GM12878 (cell line): ENCODE results near the gene DCAF15. TPM values are rescaled to one million over a fixed set of nuclear protein-coding genes. Genes with fewer than 3 reads are reported as not detected.

Experiments
- ATAC-seq: fragments of 200-7000 bp; cut with Tn5 transposase; 3 replicates; pipeline ENCODE4 v1.9.1; 2020; ENCODE audit warnings: mild to moderate bottlenecking, moderate library complexity
- BruUV-seq: library from RNA; stranded (reverse); fragments of 400-500 nt; replicated peaks from 2 replicates; lab custom pipeline; 2021; lab: Mats Ljungman, UMichigan
- CTCF ChIA-PET: fragments of 300-600 bp; sonication (Branson Sonifier 250); formaldehyde crosslinking; extraction: SDS; loops from one replicate; lab custom pipeline; 2021; ENCODE audit warnings: inconsistent platforms; lab: Yijun Ruan, JAX
- POLR2A ChIA-PET: fragments of 350-600 bp; formaldehyde crosslinking; extraction: SDS; loops from one replicate; lab custom pipeline; 2021; ENCODE audit warnings: inconsistent platforms; lab: Charles Lee
- RAD21 ChIA-PET: fragments of 300-600 bp; sonication (Branson Sonifier 250); formaldehyde crosslinking; loops from one replicate; lab custom pipeline; 2023; ENCODE audit warnings: antibody characterized with exemption; ENCODE audit not compliant: unreplicated experiment; lab: Charles Lee
- SMC1A ChIA-PET: fragments of 300-600 bp; sonication (Branson Sonifier 250); formaldehyde crosslinking; loops from one replicate; lab custom pipeline; 2023; ENCODE audit not compliant: unreplicated experiment, uncharacterized antibody; lab: Charles Lee
- DNase-seq: peaks from one replicate; pipeline ENCODE4 v3.0.0-alpha.2; 2011; ENCODE audit warnings: low read depth, low spot score
- FAIRE-seq: peaks from 3 replicates; lab custom pipeline; 2011; peaks lifted over from hg19 to GRCh38; lab: Jason Lieb, UNC
- H2AFZ ChIP-seq: 2 replicates; pipeline ENCODE4 v1.6.0; 2011; ENCODE audit warnings: low read depth, low read length, control low read depth; ENCODE audit not compliant: control insufficient read depth
- H3K27ac ChIP-seq: 2 replicates; pipeline ENCODE4 v1.5.1; 2011; ENCODE audit warnings: control low read depth; ENCODE audit not compliant: control insufficient read depth, insufficient read depth
- H3K27me3 ChIP-seq, 2 experiments: replicated peaks in 1 of 2; 2 replicates each; pipeline versions ENCODE4 v1.6.0 to v1.6.1; 2011; ENCODE audit warnings: low read length in 1 of 2; ENCODE audit not compliant: control insufficient read depth in 2 of 2, insufficient read depth in 2 of 2
- H3K36me3 ChIP-seq, 2 experiments: 2 replicates each; pipeline ENCODE4 v1.5.1; 2011; ENCODE audit warnings: low read length in 1 of 2; ENCODE audit not compliant: control insufficient read depth in 2 of 2, insufficient read depth in 2 of 2
- H3K4me1 ChIP-seq: 2 replicates; pipeline ENCODE4 v1.6.1; 2011; ENCODE audit warnings: mild to moderate bottlenecking, low read length, moderate library complexity, mixed read lengths; ENCODE audit not compliant: control insufficient read depth, insufficient read depth
- H3K4me2 ChIP-seq: 2 replicates; pipeline ENCODE4 v1.6.0; 2011; ENCODE audit warnings: control low read depth; ENCODE audit not compliant: control insufficient read depth, insufficient read depth
- H3K4me3 ChIP-seq: fragments of 200-600 bp; sonication (generic); 2 replicates; pipeline ENCODE4 v1.5.1; 2016
- H3K79me2 ChIP-seq: 2 replicates; pipeline ENCODE4 v1.6.0; 2011; ENCODE audit warnings: low read length; ENCODE audit not compliant: control insufficient read depth, insufficient read depth
- H3K9ac ChIP-seq: 2 replicates; pipeline ENCODE4 v1.8.0; 2011; ENCODE audit warnings: low read length, control low read depth, mixed read lengths; ENCODE audit not compliant: control insufficient read depth, insufficient read depth
- H3K9me3 ChIP-seq: replicated peaks from 3 replicates; pipeline ENCODE4 v1.5.1; 2011; ENCODE audit warnings: mild to moderate bottlenecking, low read length; ENCODE audit not compliant: control insufficient read depth, insufficient read depth
- H4K20me1 ChIP-seq: 2 replicates; pipeline ENCODE4 v1.6.0; 2011; ENCODE audit not compliant: control insufficient read depth, insufficient read depth
- BACH1 ChIP-seq: fragments of 450-650 bp; IDR thresholded peaks from 2 replicates; pipeline ENCODE4 v1.6.1; 2017; ENCODE audit warnings: mild to moderate bottlenecking, borderline replicate concordance
- CREM ChIP-seq: IDR thresholded peaks from 2 replicates; pipeline ENCODE4 v1.6.1; 2014; ENCODE audit warnings: antibody characterized with exemption, low read depth
- CUX1 ChIP-seq: IDR thresholded peaks from 2 replicates; pipeline ENCODE4 v1.6.1; 2012; ENCODE audit warnings: improper control_type of control experiment, low read depth, low read length; ENCODE audit not compliant: insufficient replicate concordance
- DPF2 ChIP-seq: fragments of 450-650 bp; IDR thresholded peaks from 2 replicates; pipeline ENCODE4 v1.6.1; 2017; ENCODE audit warnings: mild to moderate bottlenecking
- NFIC ChIP-seq: IDR thresholded peaks from 2 replicates; pipeline ENCODE4 v1.6.1; 2012; ENCODE audit warnings: low read depth, mild to moderate bottlenecking, inconsistent platforms, low read length, moderate library complexity
- NFXL1 ChIP-seq: fragments of 450-650 bp; IDR thresholded peaks from 2 replicates; pipeline ENCODE4 v1.6.1; 2017; ENCODE audit warnings: antibody characterized with exemption, mild to moderate bottlenecking, borderline replicate concordance
- NR2F1 ChIP-seq: fragments of 450-650 bp; conservative IDR thresholded peaks from 2 replicates; pipeline ENCODE4 v1.6.1; 2017; ENCODE audit warnings: mild to moderate bottlenecking
- REST ChIP-seq: IDR thresholded peaks from 2 replicates; pipeline ENCODE4 v1.6.1; 2012; ENCODE audit warnings: mild to moderate bottlenecking, low read depth, low read length
- SP1 ChIP-seq: IDR thresholded peaks from one replicate; pipeline ENCODE4 v1.6.1; 2011; ENCODE audit warnings: low read depth, low read length
- STAT3 ChIP-seq: IDR thresholded peaks from 2 replicates; pipeline ENCODE4 v1.6.1; 2011; ENCODE audit warnings: low read depth, low read length, improper control_type of control experiment
- TCF12 ChIP-seq: IDR thresholded peaks from 2 replicates; pipeline ENCODE4 v1.6.1; 2011; ENCODE audit warnings: low read depth, mild to moderate bottlenecking, low read length
- ZNF384 ChIP-seq: IDR thresholded peaks from 2 replicates; pipeline ENCODE4 v1.6.1; 2012; ENCODE audit warnings: low read depth, mild to moderate bottlenecking, low read length, improper control_type of control experiment, borderline replicate concordance
- WGBS: methylation state at CpG from one replicate; pipeline ENCODE4 v1.1.6; 2016; ENCODE audit warnings: low lambda C conversion rate; ENCODE audit not compliant: insufficient replicate concordance, insufficient coverage; ENCODE audit errors: missing lambda C conversion rate; 5-methylcytosine and 5-hydroxymethylcytosine counted together
- in situ Hi-C: fragments of 300-500 bp; cut with MboI; formaldehyde crosslinking; loops from 9 replicates; pipeline ENCODE4 v1.14.3; 2018; ENCODE audit warnings: mixed read lengths
- intact Hi-C: fragments of 100-400 bp; cut with micrococcal nuclease; formaldehyde crosslinking; loops from one replicate; pipeline ENCODE4 v1.14.2; 2022; ENCODE audit not compliant: unreplicated experiment
- polyA plus RNA-seq, 11 experiments: library from polyadenylated mRNA; depleted of rRNA in 4 of 11; unstranded in 6 of 11; stranded (reverse) in 5 of 11; fragments of >200 nt; fragmentation: Nextera tagmentation in 4 of 11; fragmentation: Illumina TruSeq in 1 of 11; extraction: Ambion mirVana in 4 of 11; extraction: Trizol in 1 of 11; gene quantifications; 1 replicate in 1 of 11; 2 replicates in 10 of 11; pipeline versions ENCODE4 v1.2.1 to v1.2.3, GENCODE V29; 2011 to 2016; ENCODE audit warnings: inconsistent platforms in 2 of 11, missing spikeins in 2 of 11, low read depth in 1 of 11
- total RNA-seq, 4 experiments: library from RNA; depleted of rRNA in 3 of 4; stranded (reverse); fragments of >200 nt in 3 of 4; fragmentation: Illumina TruSeq in 1 of 4; extraction: Trizol in 1 of 4; gene quantifications; 2 replicates each; pipeline versions ENCODE4 v1.2.1 to v1.2.3, GENCODE V29; 2013 to 2021

DCAF15 gene
- total and polyA plus RNA-seq, 10 of the 15 experiments (the other 5 are each of a cell fraction or from before 2014, with no cell fraction given), result 0.16 to 63.4 (median 26.6) TPM

GRCh38 chr19:13998426-13998825 is 46.1 kb downstream of the DCAF15 start:
- no peak for FAIRE-seq
- no peak overlapping the region for H3K4me3 ChIP-seq
- CTCF ChIA-PET, result interaction anchor here (0.6 to 2.4 kb wide), 4 partner anchors 33 to 829 kb away, joined by 3 to 9 read pairs (median 4); partner anchors contain the start of gene IL27RA
- no peak for ATAC-seq
- H3K27me3 ChIP-seq, result no peaks in the 10 kb centered on the region
- DNase-seq, result no peak
- RAD21 ChIA-PET, result interaction anchor here (0.5 kb wide), 1 partner anchor 58 kb away, joined by 3 read pairs; no protein-coding TSS in a partner anchor
- BruUV-seq, result no TSS peak
- POLR2A ChIA-PET, result interaction anchor here (0.8 to 1.4 kb wide), 3 partner anchors 9 to 28 kb away, joined by 3 to 4 read pairs (median 3); no protein-coding TSS in a partner anchor
- H4K20me1 ChIP-seq, result no peaks in the 10 kb centered on the region
- H3K4me1 ChIP-seq, result peaks cover 26% of the 10 kb centered on the region
- H3K36me3 ChIP-seq, result no peaks in the 10 kb centered on the region; a peak in 2 of 4 replicates
- in situ Hi-C loops, result no loop called here
- SMC1A ChIA-PET, result interaction anchor here (0.7 to 1.9 kb wide), 4 partner anchors 20 to 54 kb away, joined by 3 to 6 read pairs (median 4); no protein-coding TSS in a partner anchor
- no peak overlapping the region for H3K27ac ChIP-seq
- no peak overlapping the region for H3K9ac ChIP-seq
- H3K79me2 ChIP-seq, result peaks cover 4% of the 10 kb centered on the region
- 100% methylated on average over 1 of the region's 1 CpG for WGBS
- H3K9me3 ChIP-seq, result peaks cover 5% of the 10 kb centered on the region; the same call in 2 of the 3 replicates
- intact Hi-C loops, result no loop called here
- no peak overlapping the region for H3K4me2 ChIP-seq
- TF ChIP-seq REST (no peak), BACH1 (no peak), NFIC (no peak), TCF12 (no peak), CUX1 (no peak), NFXL1 (no peak), DPF2 (no peak), NR2F1 (no peak), ZNF384 (no peak), CREM (no peak), STAT3 (no peak), SP1 (no peak)
- no peak overlapping the region for H2AFZ ChIP-seq
